Esophagus squamous epithelium (tissue), 5 donors: ENCODE results near the gene MAN2A1. TPM values are rescaled to one million over a fixed set of nuclear protein-coding genes. Genes with fewer than 3 reads are reported as not detected.

ENCODE experiments used
- DNase-seq: peaks from one replicate; lab custom pipeline; 2025; lab: John Stamatoyannopoulos, UW
- H3K27ac ChIP-seq, 4 donors: fragments of 200-600 bp; sonication (generic); one replicate each; pipeline ENCODE4 v1.5.1; 2016 to 2019; ENCODE audit warnings: mild to moderate bottlenecking in 1 of 4
- H3K27me3 ChIP-seq, 4 donors: fragments of 200-600 bp; sonication (generic); 1 replicate in 3 of 4; 2 replicates in 1 of 4; pipeline versions ENCODE4 v1.5.1 to v1.6.0; 2017 to 2021; ENCODE audit warnings: antibody characterized with exemption in 1 of 4
- H3K36me3 ChIP-seq, 3 donors: fragments of 200-600 bp; sonication (generic); one replicate each; pipeline ENCODE4 v1.5.1; 2016 to 2019
- H3K4me1 ChIP-seq, 3 donors: fragments of 200-600 bp; sonication (generic); one replicate each; pipeline ENCODE4 v1.5.1; 2017 to 2019
- H3K4me3 ChIP-seq, 4 donors: fragments of 200-600 bp; sonication (generic); 1 replicate in 3 of 4; 2 replicates in 1 of 4; pipeline ENCODE4 v1.5.1; 2016 to 2019; ENCODE audit warnings: mild to moderate bottlenecking in 2 of 4, moderate library complexity in 1 of 4
- H3K9me3 ChIP-seq, 3 donors: fragments of 200-600 bp; sonication (generic); one replicate each; pipeline ENCODE4 v1.5.1; 2016 to 2019
- CTCF ChIP-seq, 6 experiments: fragments of 450-650 bp in 4 of 6; fragments of 200-600 bp in 2 of 6; sonication (generic) in 2 of 6; IDR thresholded peaks; one replicate each; pipeline ENCODE4 v1.5.1; 2016 to 2019; ENCODE audit warnings: antibody characterized with exemption in 6 of 6, mild to moderate bottlenecking in 4 of 6, moderate library complexity in 4 of 6
- POLR2A ChIP-seq, 4 donors: fragments of 450-650 bp; IDR thresholded peaks; one replicate each; pipeline ENCODE4 v1.6.1; 2017; ENCODE audit warnings: antibody characterized with exemption in 4 of 4, mild to moderate bottlenecking in 4 of 4, moderate library complexity in 3 of 4
- WGBS, 2 donors: methylation state at CpG; one replicate each; pipeline ENCODE4 v1.1.5; 2018; 5-methylcytosine and 5-hydroxymethylcytosine counted together
- intact Hi-C: fragments of 100-400 bp; cut with DNase I; formaldehyde crosslinking; loops from one replicate; pipeline ENCODE4 v1.15.0; 2022
- total RNA-seq, 4 donors: library from RNA; depleted of rRNA; stranded (reverse); fragments of >200 nt; gene quantifications; one replicate each; pipeline ENCODE4 v1.1.0, GENCODE V29; 2016
- donor health status: DM: yes; HTN: yes; CAD: no.

The MAN2A1 gene
- total RNA-seq, 4 donors from 2014 or later, result 27.4 to 40.1 (median 37.4) TPM

GRCh38 chr5:109654455-109654854 is 35.3 kb upstream of the MAN2A1 start:
- intact Hi-C loops, result no loop called here
- no peaks in the 10 kb centered on the region for H3K9me3 ChIP-seq
- 64 to 69% methylated on average over 6 of the region's 6 CpGs for WGBS, 2 donors
- DNase-seq, result no peak
- H3K27me3 ChIP-seq, result no peaks in the 10 kb centered on the region
- H3K36me3 ChIP-seq, result no peaks in the 10 kb centered on the region
- no peaks in the 10 kb centered on the region for H3K4me1 ChIP-seq
- H3K27ac ChIP-seq, result no peak overlapping the region
- TF ChIP-seq CTCF (IDR thresholded peaks at IDR 0.05) (no peak), POLR2A (IDR thresholded peaks at IDR 0.05) (no peak)
- H3K4me3 ChIP-seq, result no peak overlapping the region

DNA sequence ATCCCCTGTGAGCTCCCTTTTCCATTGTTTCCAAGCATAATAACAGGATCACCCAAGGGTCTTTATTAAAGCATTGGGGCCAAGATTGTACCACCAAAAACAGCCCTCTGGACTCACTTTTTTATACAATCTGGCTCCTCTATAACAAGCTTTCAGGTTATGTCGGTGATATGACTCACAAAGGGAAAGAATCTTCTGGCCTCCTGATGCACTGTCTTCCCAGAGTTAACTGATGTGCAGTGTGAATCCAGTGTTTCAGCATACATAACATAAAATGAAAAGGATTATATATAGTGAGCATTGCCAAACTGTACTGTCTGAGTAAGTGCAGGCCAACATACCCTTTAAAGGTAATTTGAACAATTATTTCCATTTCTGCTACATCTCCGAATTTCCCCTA is 33.9 kb upstream of the MAN2A1 start:
- Histone ChIP-seq H3K27me3 (no peaks in the 10 kb centered on the region), H3K27ac (no peak overlapping the region), H3K36me3 (no peaks in the 10 kb centered on the region), H3K4me1 (no peaks in the 10 kb centered on the region), H3K4me3 (no peak overlapping the region), H3K9me3 (no peaks in the 10 kb centered on the region)
- no peak for DNase-seq
- TF ChIP-seq POLR2A (IDR thresholded peaks at IDR 0.05) (no peak), CTCF (IDR thresholded peaks at IDR 0.05) (no peak)
- WGBS, 2 donors, result 62 to 72% methylated on average over 2 of the region's 2 CpGs
- intact Hi-C loops, result no loop called here

- H3K27me3 ChIP-seq, result no peaks in the 10 kb centered on the region
- TF ChIP-seq POLR2A (IDR thresholded peaks at IDR 0.05) (no peak), CTCF (IDR thresholded peaks at IDR 0.05) (no peak)
- no peaks in the 10 kb centered on the region for H3K9me3 ChIP-seq
- peak; percentile 1 for DNase-seq
- no peak overlapping the region for H3K27ac ChIP-seq
- H3K4me3 ChIP-seq, result no peak overlapping the region
- intact Hi-C loops, result no loop called here
- WGBS, 2 donors, result 36 to 59% methylated on average over 4 of the region's 4 CpGs
- H3K4me1 ChIP-seq, result no peaks in the 10 kb centered on the region
- no peaks in the 10 kb centered on the region for H3K36me3 ChIP-seq
These were observed 32.9 kb upstream of the MAN2A1 start for GRCh38 chr5:109656829-109657228.

GRCh38 chr5:109659901-109660300 is 29.8 kb upstream of the MAN2A1 start:
- no peak for DNase-seq
- H3K9me3 ChIP-seq, result no peaks in the 10 kb centered on the region
- no peaks in the 10 kb centered on the region for H3K4me1 ChIP-seq
- 42 to 74% methylated on average over 1 of the region's 1 CpG for WGBS, 2 donors
- H3K36me3 ChIP-seq, result no peaks in the 10 kb centered on the region
- H3K27me3 ChIP-seq, result no peaks in the 10 kb centered on the region
- H3K27ac ChIP-seq, result no peak overlapping the region
- intact Hi-C loops, result no loop called here
- no peak overlapping the region for H3K4me3 ChIP-seq
- TF ChIP-seq CTCF (IDR thresholded peaks at IDR 0.05) (no peak), POLR2A (IDR thresholded peaks at IDR 0.05) (no peak)

DNA sequence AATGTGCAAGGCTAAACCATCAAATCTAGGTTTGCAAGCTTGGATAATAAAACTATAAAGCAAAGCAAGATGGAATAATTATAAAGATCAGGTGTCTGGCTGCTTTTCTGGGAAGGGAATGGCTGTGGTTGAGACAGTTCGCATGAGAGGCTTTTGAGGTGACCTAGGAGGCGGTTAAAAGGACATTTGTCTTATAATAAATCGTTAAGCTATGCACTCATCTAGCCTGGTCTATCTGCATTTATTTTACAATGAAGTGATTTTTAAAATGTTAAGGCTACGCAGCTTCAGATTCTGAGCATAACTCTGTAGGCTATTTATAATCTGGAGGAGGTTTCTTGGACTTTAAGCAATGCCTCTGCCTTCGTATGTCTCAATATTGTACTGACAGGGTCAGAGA is 29.4 kb upstream of the MAN2A1 start:
- no peak for TF ChIP-seq CTCF (IDR thresholded peaks at IDR 0.05)
- TF ChIP-seq POLR2A (IDR thresholded peaks at IDR 0.05), result no peak
- Histone ChIP-seq H3K27ac (no peak overlapping the region), H3K4me1 (no peaks in the 10 kb centered on the region), H3K4me3 (no peak overlapping the region), H3K36me3 (no peaks in the 10 kb centered on the region), H3K9me3 (no peaks in the 10 kb centered on the region), H3K27me3 (no peaks in the 10 kb centered on the region)
- DNase-seq, result no peak
- 72 to 83% methylated on average over 5 of the region's 5 CpGs for WGBS, 2 donors
- intact Hi-C loops, result no loop called here
